GM12872 (cell line): ENCODE data around the gene DSP.

Experiments
- CTCF ChIP-seq: IDR thresholded peaks from 3 replicates; pipeline ENCODE4 v1.5.1; 2011; ENCODE audit warnings: low read depth, mild to moderate bottlenecking, low read length, moderate library complexity; ENCODE audit not compliant: insufficient read depth

Gene DSP

GRCh38 chr6:7555671-7556070 is 14.2 kb downstream of the DSP start:
- TF ChIP-seq CTCF = no peak

DNA sequence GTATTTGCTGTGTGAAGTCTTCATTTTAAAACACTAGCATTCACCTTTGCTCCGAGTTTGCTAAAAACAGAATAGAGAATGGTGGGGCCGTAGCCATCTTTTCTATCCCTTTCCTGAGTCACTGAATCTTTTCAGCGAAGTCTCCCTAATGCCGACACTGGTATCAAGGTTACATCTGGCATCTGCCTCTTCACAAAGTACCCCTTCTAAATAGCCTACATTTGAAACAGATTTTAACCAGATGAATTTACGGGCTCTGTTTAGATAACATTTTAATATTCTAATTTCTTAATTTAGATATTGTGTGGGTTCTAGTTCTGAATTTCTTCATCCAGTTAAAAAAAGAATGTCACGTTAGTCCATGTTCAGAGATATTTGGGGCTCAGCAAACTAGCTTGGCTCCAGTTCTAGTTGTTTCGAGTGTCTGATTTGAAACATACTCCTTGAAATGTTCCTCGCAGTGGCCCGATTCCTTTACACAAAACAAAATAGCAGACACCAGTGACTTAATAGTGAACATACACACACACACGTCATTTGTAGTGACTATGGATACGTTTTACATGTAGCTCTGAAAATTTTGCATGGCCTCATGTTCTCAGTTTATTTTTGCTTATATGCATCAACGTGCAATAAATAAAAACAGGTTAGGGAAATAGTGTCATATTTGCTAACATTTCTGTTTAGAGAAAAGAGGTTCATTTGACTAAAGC is 15.1 kb downstream of the DSP start:
- no peak for TF ChIP-seq CTCF

DNA sequence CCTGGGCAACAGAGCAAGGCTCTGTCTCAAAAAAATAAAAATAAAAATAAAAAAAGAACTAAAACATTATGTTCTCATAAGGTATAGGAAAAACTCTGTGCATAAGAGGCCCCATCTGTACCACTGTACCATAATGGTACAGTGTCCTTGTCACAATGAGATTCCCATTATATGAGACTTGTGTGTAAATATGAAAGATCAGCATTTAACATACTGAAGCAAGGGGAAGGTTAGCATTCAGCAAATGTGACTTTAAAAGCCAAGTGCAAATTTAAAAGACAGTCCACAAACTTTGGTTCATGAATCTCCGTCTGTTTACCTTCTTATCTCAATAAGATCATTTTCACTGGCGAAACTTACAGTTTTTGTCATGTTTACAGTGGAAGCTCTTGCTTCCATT is 16.2 kb downstream of the DSP start:
- no peak for TF ChIP-seq CTCF

DNA sequence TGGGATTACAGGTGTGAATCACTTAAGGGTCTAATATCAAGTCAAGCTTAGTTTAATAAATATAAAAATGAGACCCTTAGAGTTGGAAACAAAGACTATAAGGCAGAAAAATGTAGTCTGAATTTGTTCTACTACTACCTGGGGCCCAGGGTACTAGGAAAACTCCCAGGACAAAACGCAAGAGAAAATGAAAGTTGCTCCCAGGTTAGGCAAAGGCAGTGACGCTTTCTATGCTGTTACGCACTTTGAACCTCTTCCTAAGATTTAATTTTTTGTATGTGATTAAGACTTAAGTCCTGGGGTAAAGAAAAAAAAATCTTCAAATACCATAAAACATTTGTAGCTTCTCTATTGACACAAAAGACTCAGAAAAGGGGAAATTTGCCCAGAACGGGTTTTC is 17.3 kb downstream of the DSP start:
- TF ChIP-seq CTCF = no peak

DNA sequence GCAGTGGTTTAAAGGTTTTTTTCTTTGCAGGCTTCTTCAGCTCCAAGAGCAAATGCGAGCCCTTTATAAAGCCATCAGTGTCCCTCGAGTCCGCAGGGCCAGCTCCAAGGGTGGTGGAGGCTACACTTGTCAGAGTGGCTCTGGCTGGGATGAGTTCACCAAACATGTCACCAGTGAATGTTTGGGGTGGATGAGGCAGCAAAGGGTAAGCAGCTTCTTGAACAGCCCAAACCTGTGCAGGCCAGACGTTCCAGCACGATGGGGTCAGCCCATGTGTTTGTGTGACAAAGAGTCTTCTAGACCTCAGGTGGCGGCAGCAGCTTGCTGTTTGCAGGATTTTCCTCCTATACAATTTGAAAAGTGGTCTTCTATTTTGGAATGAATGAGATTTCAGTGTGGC is 17.7 kb downstream of the DSP start:
- TF ChIP-seq CTCF = no peak

DNA sequence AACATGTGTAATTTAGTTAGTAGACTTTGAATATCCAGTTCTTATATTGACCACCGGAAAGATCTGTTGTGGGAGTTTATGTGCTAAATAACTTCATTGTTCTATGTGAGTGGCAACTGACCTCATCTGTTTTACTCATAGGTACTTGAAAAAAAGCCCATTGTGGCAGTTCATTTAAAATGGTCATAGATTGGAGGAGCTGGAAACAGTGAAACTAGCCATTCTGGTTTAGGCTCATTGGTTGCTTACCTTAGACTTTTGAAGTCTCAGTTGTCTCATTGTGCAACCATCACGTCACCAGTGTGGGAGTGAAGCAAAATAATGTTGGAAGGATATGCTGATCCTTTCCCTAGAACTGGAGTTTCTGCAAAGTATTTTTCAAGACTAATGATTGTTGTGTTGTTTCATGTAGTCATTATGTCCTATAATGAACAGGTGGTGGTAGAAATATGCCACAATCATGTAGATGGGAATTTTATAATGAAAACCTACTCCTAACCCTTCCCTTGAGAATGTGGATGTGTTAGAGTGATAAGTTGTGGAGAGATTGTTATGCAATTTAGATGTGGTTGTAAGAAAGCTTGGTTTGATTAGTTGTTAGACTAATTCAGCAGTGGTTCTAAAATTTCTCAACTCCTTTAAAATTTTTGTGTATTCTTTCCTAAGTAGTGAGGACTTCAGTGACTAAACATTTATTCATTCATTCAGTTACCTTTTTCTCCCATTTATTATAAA is 18.3 kb downstream of the DSP start:
- TF ChIP-seq CTCF = no peak

DNA sequence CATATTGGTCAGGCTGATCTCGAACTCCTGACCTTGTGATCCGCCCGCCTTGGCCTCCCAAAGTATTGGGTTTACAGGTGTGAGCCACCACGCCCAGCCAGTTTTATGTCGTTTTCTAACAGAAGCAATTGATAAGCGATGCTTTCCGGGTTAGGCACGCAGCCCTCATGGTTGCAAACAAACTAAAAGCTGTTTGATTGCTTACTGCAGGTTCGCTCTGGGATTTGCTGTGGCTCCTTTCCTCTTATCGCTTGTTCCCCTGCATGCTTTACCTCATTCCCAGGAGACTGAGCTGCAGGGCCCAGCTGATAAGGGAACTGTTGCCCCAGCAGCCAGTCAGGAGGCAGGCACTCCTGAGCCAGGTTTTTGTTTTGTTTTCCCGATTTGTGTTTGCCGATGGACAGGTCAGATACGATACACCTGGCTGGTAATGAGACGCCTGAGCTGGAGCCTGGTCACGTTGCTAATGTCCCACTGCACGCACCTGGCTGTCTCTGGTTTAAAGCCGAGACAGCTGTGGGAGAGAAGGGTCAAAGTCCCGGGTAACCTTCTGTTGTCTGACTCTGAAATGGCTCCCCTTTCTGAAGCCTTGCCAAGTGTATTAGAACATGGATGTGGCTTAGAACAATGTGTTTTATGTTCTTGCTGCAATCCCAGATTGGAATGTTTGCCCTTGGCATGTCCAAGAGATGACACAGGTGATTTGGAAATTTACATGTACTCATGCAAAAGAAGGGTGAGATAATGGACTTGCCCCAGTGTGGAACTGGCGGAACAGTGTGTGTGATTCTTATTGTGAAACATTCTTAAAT is 19.9 kb downstream of the DSP start:
- no peak for TF ChIP-seq CTCF
